ENCODE data around the gene IFIH1. TPM values are rescaled to one million over a fixed set of nuclear protein-coding genes. Genes with fewer than 3 reads are reported as not detected.

IFIH1 gene
- total and polyA plus RNA-seq, 9 of the 15 experiments (the other 6 are each of a cell fraction or from before 2014, with no cell fraction given) = 0.15 to 1.2 (median 0.60) TPM; not detected in 1

DNA sequence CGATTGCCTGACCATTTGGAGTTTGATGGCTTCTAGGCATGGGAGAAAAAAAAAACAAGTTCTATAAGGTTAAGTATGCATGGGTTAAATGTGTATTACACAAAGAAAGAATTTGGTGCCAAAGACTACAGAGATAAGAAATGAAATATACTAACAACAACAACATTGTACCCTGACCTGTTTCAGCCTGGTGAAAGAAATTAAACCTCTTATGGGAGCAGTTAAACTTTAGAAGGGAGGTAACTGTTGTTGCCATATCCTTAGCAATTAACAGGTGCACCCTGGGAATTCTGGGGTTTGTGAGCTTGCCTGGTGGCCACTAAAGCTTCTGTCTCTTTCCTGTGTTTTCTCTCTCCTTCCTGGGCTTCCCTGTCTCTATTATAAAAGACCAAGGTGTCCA, 6.5 kb upstream of the IFIH1 start:
- no peak overlapping the region for H3K4me2 ChIP-seq (ENCODE audit: insufficient read depth, low read length)
- POLR2A ChIA-PET = no interaction called here
- DNase-seq (ENCODE audit: extremely low read depth in 1 of 4, low spot score in 3 of 4) (no peak), FAIRE-seq (no peak), ATAC-seq (no peak)
- H3K36me3 ChIP-seq (ENCODE audit: control insufficient read depth, insufficient read depth, low read length) = no peaks in the 10 kb centered on the region
- no peak overlapping the region for H3K27ac ChIP-seq (ENCODE audit: extremely low read depth, low read depth, low read length)
- CTCF ChIA-PET (ENCODE audit: low intra/inter-chr PET ratio) = no interaction called here
- 8% methylated on average over 1 of the region's 1 CpG for WGBS (ENCODE audit: insufficient coverage, low coverage, missing lambda C conversion rate)
- TF ChIP-seq, protein P1, sequence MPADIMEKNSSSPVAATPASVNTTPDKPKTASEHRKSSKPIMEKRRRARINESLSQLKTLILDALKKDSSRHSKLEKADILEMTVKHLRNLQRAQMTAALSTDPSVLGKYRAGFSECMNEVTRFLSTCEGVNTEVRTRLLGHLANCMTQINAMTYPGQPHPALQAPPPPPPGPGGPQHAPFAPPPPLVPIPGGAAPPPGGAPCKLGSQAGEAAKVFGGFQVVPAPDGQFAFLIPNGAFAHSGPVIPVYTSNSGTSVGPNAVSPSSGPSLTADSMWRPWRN (IDR thresholded peaks at IDR 0.05; ENCODE audit: low read depth) = no peak
- TF ChIP-seq, protein P2, sequence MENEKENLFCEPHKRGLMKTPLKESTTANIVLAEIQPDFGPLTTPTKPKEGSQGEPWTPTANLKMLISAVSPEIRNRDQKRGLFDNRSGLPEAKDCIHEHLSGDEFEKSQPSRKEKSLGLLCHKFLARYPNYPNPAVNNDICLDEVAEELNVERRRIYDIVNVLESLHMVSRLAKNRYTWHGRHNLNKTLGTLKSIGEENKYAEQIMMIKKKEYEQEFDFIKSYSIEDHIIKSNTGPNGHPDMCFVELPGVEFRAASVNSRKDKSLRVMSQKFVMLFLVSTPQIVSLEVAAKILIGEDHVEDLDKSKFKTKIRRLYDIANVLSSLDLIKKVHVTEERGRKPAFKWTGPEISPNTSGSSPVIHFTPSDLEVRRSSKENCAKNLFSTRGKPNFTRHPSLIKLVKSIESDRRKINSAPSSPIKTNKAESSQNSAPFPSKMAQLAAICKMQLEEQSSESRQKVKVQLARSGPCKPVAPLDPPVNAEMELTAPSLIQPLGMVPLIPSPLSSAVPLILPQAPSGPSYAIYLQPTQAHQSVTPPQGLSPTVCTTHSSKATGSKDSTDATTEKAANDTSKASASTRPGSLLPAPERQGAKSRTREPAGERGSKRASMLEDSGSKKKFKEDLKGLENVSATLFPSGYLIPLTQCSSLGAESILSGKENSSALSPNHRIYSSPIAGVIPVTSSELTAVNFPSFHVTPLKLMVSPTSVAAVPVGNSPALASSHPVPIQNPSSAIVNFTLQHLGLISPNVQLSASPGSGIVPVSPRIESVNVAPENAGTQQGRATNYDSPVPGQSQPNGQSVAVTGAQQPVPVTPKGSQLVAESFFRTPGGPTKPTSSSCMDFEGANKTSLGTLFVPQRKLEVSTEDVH (IDR thresholded peaks at IDR 0.05; ENCODE audit: low read depth, partially characterized antibody) = no peak
- TF ChIP-seq FOXA1 (IDR thresholded peaks at IDR 0.05; ENCODE audit: borderline replicate concordance) (no peak), ETV1 (tag; conservative IDR thresholded peaks at IDR 0.05; ENCODE audit: low read depth) (no peak)
- in situ Hi-C loops (cut with MboI) (loop anchor here (25.0 kb wide), 1 partner anchor 1063 kb away; no protein-coding TSS in a partner anchor), intact Hi-C loops (cut with micrococcal nuclease) (no loop called here)
- H3K27me3 ChIP-seq (ENCODE audit: control insufficient read depth in 2 of 2, insufficient read depth in 2 of 2, low read length in 2 of 2) = no peaks in the 10 kb centered on the region
- BruUV-seq (replicated peaks) = no TSS peak
- H3K9me3 ChIP-seq (replicated peaks; ENCODE audit: control insufficient read depth, insufficient read depth, low read depth, low read length) = 0 out of 2 replicates have a peak, but pooled peaks cover 2% of the 10 kb centered on the region
- no peak overlapping the region for H2AFZ ChIP-seq (ENCODE audit: low read depth, low read length)
- H3K4me1 ChIP-seq (replicated peaks in 1 of 2; ENCODE audit: control insufficient read depth in 2 of 2, insufficient read depth in 2 of 2, low read length in 2 of 2) = no peaks in the 10 kb centered on the region
- no peaks in the 10 kb centered on the region for H4K20me1 ChIP-seq (replicated peaks; ENCODE audit: control insufficient read depth, insufficient read depth, low read length)
- no peak overlapping the region for H3K4me3 ChIP-seq
- H3K9me1 ChIP-seq (ENCODE audit: control insufficient read depth, insufficient read depth, low read length) = no peaks in the 10 kb centered on the region
- H3K79me2 ChIP-seq (ENCODE audit: control insufficient read depth, insufficient read depth, low read length) = no peaks in the 10 kb centered on the region
- H3K9ac ChIP-seq (ENCODE audit: insufficient read depth in 1 of 2, low read depth in 2 of 2, low read length in 2 of 2) = no peak overlapping the region

All from K562 (cell line).